Liver (tissue), 3 donors: ENCODE results near the gene TESMIN.

Source experiments
- CTCF ChIP-seq: fragments of 150-350 bp; IDR thresholded peaks from 2 replicates; pipeline ENCODE4 v1.5.1; 2017; ENCODE audit warnings: improper control_type of control experiment, low read depth, low read length; ENCODE audit not compliant: missing input control
- EGR1 ChIP-seq, 2 donors: IDR thresholded peaks; 2 replicates each; pipeline ENCODE4 v1.6.1; 2016 to 2018; ENCODE audit warnings: antibody characterized with exemption in 2 of 2, low read depth in 2 of 2
- GABPA ChIP-seq, 2 donors: IDR thresholded peaks in 1 of 2; conservative IDR thresholded peaks in 1 of 2; 2 replicates each; pipeline ENCODE4 v1.6.1; 2016; ENCODE audit warnings: antibody characterized with exemption in 2 of 2, mild to moderate bottlenecking in 1 of 2, moderate library complexity in 1 of 2
- HNF4A ChIP-seq, 2 donors: conservative IDR thresholded peaks; 2 replicates each; pipeline ENCODE4 v1.6.1; 2016; ENCODE audit warnings: antibody characterized with exemption in 2 of 2, mild to moderate bottlenecking in 2 of 2
- JUND ChIP-seq, 2 donors: IDR thresholded peaks; 2 replicates each; pipeline ENCODE4 v1.6.1; 2016; ENCODE audit warnings: antibody characterized with exemption in 2 of 2
- RAD21 ChIP-seq, 2 donors: IDR thresholded peaks; 2 replicates each; pipeline ENCODE4 v1.6.1; 2016; ENCODE audit warnings: antibody characterized with exemption in 2 of 2, mild to moderate bottlenecking in 2 of 2
- REST ChIP-seq: IDR thresholded peaks from 2 replicates; pipeline ENCODE4 v1.6.1; 2016; ENCODE audit warnings: antibody characterized with exemption, mild to moderate bottlenecking
- TAF1 ChIP-seq: conservative IDR thresholded peaks from 2 replicates; pipeline ENCODE4 v1.6.1; 2016; ENCODE audit warnings: antibody characterized with exemption, mild to moderate bottlenecking
- YY1 ChIP-seq: IDR thresholded peaks from 2 replicates; pipeline ENCODE4 v1.6.1; 2016; ENCODE audit warnings: antibody characterized with exemption, mild to moderate bottlenecking
- ZBTB33 ChIP-seq: IDR thresholded peaks from 2 replicates; pipeline ENCODE4 v1.6.1; 2016; ENCODE audit warnings: antibody characterized with exemption
- donor health status: healthy.
- donor health status: healthy.

GRCh38 chr11:68763181-68763721 lies 11.9 kb upstream of the TESMIN start:
- TF ChIP-seq CTCF (no peak), RAD21 (IDR thresholded peaks at IDR 0.05) (no peak), REST (no peak), ZBTB33 (no peak), JUND (IDR thresholded peaks at IDR 0.05) (no peak), TAF1 (no peak), HNF4A (conservative IDR thresholded peaks at IDR 0.05) (no peak), YY1 (no peak), GABPA (IDR thresholded peaks at IDR 0.05 in 1 of 2, conservative IDR thresholded peaks at IDR 0.05 in 1 of 2) (no peak), EGR1 (IDR thresholded peaks at IDR 0.05; ENCODE audit: low read depth in 2 of 2) (no peak)
